H1 (cell line): ENCODE measurements around the gene DRC1. TPM values are rescaled to one million over a fixed set of nuclear protein-coding genes. Genes with fewer than 3 reads are reported as not detected.

ENCODE experiments used
- HDAC6 ChIP-seq: IDR thresholded peaks from one replicate; pipeline ENCODE4 v1.7.1; 2012; ENCODE audit warnings: low read depth, mild to moderate bottlenecking, inconsistent platforms, low read length, moderate library complexity
- polyA plus RNA-seq, 7 experiments: library from polyadenylated mRNA; depleted of rRNA in 3 of 7; stranded (reverse) in 5 of 7; unstranded in 2 of 7; fragments of >200 nt in 5 of 7; fragments of 200-250 nt in 2 of 7; gene quantifications; 1 replicate in 5 of 7; 2 replicates in 1 of 7; 4 replicates in 1 of 7; pipeline versions ENCODE4 v1.2.1 to v1.2.3, GENCODE V29; 2011 to 2013; ENCODE audit warnings: missing spikeins in 2 of 7, mixed read lengths in 2 of 7
- total RNA-seq: library from RNA; stranded (reverse); fragmentation: NEBNext Ultra II Directional; extraction: Animal tissue kit (Norgen Biotek cat#: 25700); gene quantifications from 2 replicates; pipeline ENCODE4 v1.2.1, GENCODE V29; 2021

The DRC1 gene
- total and polyA plus RNA-seq, 2 of the 8 experiments (the other 6 are each of a cell fraction or from before 2014, with no cell fraction given): 0.08 TPM; not detected in 1

- no peak for TF ChIP-seq HDAC6
These were observed 58.4 kb downstream of the DRC1 start (continued) for GRCh38 chr2:26459991-26460612.
